Measurements from ENCODE around the gene TSPAN14. TPM values are rescaled to one million over a fixed set of nuclear protein-coding genes. Genes with fewer than 3 reads are reported as not detected.
"Not testable (repeated sequence)": the region's sequence is repeated elsewhere in the genome, so short reads cannot be mapped to it uniquely, and the experiment has no call there.

TSPAN14 gene
- total RNA-seq, 1 donor from 2014 or later, result 169 TPM

GRCh38 chr10:80540981-80541750 lies 87.1 kb downstream of the TSPAN14 start:
- H3K27me3 ChIP-seq (ENCODE audit: low read depth), result no peaks in the 10 kb centered on the region
- H3K27ac ChIP-seq, result peak overlapping the region; percentile 57
- H3K9me3 ChIP-seq, result no peaks in the 10 kb centered on the region
- TF ChIP-seq CTCF (IDR thresholded peaks at IDR 0.05), result no peak
- peak; percentile 57 to 83 for ATAC-seq
- no peak for DNase-seq
- intact Hi-C loops (cut with DNase I), result no loop called here
- H3K4me3 ChIP-seq, result peak overlapping the region; percentile 37
- no peaks in the 10 kb centered on the region for H3K36me3 ChIP-seq
- H3K4me1 ChIP-seq, result peaks cover 18% of the 10 kb centered on the region

- H3K27ac ChIP-seq, result peak overlapping the region; percentile 57
- intact Hi-C loops (cut with DNase I), result no loop called here
Measured at GRCh38 chr10:80542053-80542452, 87.9 kb downstream of the TSPAN14 start.

GRCh38 chr10:80542652-80543318 lies 88.7 kb downstream of the TSPAN14 start:
- no peak overlapping the region for H3K27ac ChIP-seq
- ATAC-seq (no peak), DNase-seq (no peak)
- no peak for TF ChIP-seq CTCF (IDR thresholded peaks at IDR 0.05)
- H3K36me3 ChIP-seq, result no peaks in the 10 kb centered on the region
- H3K27me3 ChIP-seq (ENCODE audit: low read depth), result no peaks in the 10 kb centered on the region
- H3K4me3 ChIP-seq, result no peak overlapping the region
- peaks cover 15% of the 10 kb centered on the region for H3K4me1 ChIP-seq
- no peaks in the 10 kb centered on the region for H3K9me3 ChIP-seq
- intact Hi-C loops (cut with DNase I), result no loop called here

More at GRCh38 chr10:80542053-80542452, 87.9 kb downstream of the TSPAN14 start:
- ATAC-seq, result no peak
- no peak for DNase-seq
- no peak for TF ChIP-seq CTCF (IDR thresholded peaks at IDR 0.05)
- Histone ChIP-seq H3K9me3 (no peaks in the 10 kb centered on the region), H3K27me3 (ENCODE audit: low read depth) (no peaks in the 10 kb centered on the region), H3K4me3 (no peak overlapping the region), H3K4me1 (peaks cover 15% of the 10 kb centered on the region), H3K36me3 (no peaks in the 10 kb centered on the region)

- H3K27ac ChIP-seq; intact Hi-C loops (cut with DNase I); H3K36me3 ChIP-seq; ATAC-seq; H3K9me3 ChIP-seq; H3K27me3 ChIP-seq (ENCODE audit: low read depth); DNase-seq; H3K4me3 ChIP-seq: not testable (repeated sequence)
- H3K4me1 ChIP-seq, result peaks cover 15% of the 10 kb centered on the region
Measured at GRCh38 chr10:80543319-80543672, 89.2 kb downstream of the TSPAN14 start.

- TF ChIP-seq CTCF (IDR thresholded peaks at IDR 0.05), result no peak
- DNase-seq, result no peak
- Histone ChIP-seq H3K4me3 (no peak overlapping the region), H3K9me3 (no peaks in the 10 kb centered on the region), H3K27me3 (ENCODE audit: low read depth) (no peaks in the 10 kb centered on the region), H3K4me1 (peaks cover 15% of the 10 kb centered on the region), H3K36me3 (no peaks in the 10 kb centered on the region), H3K27ac (no peak overlapping the region)
- intact Hi-C loops (cut with DNase I), result no loop called here
- no peak for ATAC-seq
Measured at GRCh38 chr10:80544316-80544953, 90.3 kb downstream of the TSPAN14 start.

Measured in lower lobe of right lung (tissue), 2 donors.